ENCODE results near the gene KDM4B.

DNA sequence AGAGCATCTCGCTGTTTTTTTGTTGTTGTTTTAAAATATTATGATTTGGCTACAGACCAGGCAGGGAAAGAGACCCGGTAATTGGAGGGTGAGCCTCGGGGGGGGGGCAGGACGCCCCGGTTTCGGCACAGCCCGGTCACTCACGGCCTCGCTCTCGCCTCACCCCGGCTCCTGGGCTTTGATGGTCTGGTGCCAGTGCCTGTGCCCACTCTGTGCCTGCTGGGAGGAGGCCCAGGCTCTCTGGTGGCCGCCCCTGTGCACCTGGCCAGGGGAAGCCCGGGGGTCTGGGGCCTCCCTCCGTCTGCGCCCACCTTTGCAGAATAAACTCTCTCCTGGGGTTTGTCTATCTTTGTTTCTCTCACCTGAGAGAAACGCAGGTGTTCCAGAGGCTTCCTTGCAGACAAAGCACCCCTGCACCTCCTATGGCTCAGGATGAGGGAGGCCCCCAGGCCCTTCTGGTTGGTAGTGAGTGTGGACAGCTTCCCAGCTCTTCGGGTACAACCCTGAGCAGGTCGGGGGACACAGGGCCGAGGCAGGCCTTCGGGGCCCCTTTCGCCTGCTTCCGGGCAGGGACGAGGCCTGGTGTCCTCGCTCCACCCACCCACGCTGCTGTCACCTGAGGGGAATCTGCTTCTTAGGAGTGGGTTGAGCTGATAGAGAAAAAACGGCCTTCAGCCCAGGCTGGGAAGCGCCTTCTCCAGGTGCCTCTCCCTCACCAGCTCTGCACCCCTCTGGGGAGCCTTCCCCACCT is 183.3 kb downstream of the KDM4B start:
- TF ChIP-seq, protein P1, sequence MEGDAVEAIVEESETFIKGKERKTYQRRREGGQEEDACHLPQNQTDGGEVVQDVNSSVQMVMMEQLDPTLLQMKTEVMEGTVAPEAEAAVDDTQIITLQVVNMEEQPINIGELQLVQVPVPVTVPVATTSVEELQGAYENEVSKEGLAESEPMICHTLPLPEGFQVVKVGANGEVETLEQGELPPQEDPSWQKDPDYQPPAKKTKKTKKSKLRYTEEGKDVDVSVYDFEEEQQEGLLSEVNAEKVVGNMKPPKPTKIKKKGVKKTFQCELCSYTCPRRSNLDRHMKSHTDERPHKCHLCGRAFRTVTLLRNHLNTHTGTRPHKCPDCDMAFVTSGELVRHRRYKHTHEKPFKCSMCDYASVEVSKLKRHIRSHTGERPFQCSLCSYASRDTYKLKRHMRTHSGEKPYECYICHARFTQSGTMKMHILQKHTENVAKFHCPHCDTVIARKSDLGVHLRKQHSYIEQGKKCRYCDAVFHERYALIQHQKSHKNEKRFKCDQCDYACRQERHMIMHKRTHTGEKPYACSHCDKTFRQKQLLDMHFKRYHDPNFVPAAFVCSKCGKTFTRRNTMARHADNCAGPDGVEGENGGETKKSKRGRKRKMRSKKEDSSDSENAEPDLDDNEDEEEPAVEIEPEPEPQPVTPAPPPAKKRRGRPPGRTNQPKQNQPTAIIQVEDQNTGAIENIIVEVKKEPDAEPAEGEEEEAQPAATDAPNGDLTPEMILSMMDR (IDR thresholded peaks at IDR 0.05; ENCODE audit: insufficient read depth, low read length), result no peak
- TF ChIP-seq SPI1 (IDR thresholded peaks at IDR 0.05; ENCODE audit: borderline replicate concordance, low read depth), result no peak
- TF ChIP-seq POLR2AphosphoS5 (IDR thresholded peaks at IDR 0.05; ENCODE audit: low read depth), result no peak
- no peak for TF ChIP-seq GABPA (IDR thresholded peaks at IDR 0.05; ENCODE audit: low read depth)
